ENCODE results near the gene WWOX. TPM values are rescaled to one million over a fixed set of nuclear protein-coding genes. Genes with fewer than 3 reads are reported as not detected.

The WWOX gene
- total RNA-seq, 2 donors from 2014 or later = 33.8 to 82.5 TPM

GRCh38 chr16:79209308-79209707 is 1109.9 kb downstream of the WWOX start:
- Histone ChIP-seq H3K27ac (no peak overlapping the region), H3K36me3 (no peaks in the 10 kb centered on the region), H3K4me1 (ENCODE audit: control insufficient read depth in 1 of 2, low read depth in 2 of 2) (no peaks in the 10 kb centered on the region), H3K4me3 (no peak overlapping the region), H3K27me3 (replicated peaks; ENCODE audit: insufficient read depth) (no peaks in the 10 kb centered on the region), H3K9me3 (no peaks in the 10 kb centered on the region)
- TF ChIP-seq, protein P1, sequence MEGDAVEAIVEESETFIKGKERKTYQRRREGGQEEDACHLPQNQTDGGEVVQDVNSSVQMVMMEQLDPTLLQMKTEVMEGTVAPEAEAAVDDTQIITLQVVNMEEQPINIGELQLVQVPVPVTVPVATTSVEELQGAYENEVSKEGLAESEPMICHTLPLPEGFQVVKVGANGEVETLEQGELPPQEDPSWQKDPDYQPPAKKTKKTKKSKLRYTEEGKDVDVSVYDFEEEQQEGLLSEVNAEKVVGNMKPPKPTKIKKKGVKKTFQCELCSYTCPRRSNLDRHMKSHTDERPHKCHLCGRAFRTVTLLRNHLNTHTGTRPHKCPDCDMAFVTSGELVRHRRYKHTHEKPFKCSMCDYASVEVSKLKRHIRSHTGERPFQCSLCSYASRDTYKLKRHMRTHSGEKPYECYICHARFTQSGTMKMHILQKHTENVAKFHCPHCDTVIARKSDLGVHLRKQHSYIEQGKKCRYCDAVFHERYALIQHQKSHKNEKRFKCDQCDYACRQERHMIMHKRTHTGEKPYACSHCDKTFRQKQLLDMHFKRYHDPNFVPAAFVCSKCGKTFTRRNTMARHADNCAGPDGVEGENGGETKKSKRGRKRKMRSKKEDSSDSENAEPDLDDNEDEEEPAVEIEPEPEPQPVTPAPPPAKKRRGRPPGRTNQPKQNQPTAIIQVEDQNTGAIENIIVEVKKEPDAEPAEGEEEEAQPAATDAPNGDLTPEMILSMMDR (IDR thresholded peaks at IDR 0.05) = no peak
- no peak for DNase-seq (ENCODE audit: low spot score)
- ATAC-seq (ENCODE audit: insufficient number of reproducible peaks, low FRiP score, low read depth) = no peak

- ATAC-seq (ENCODE audit: insufficient number of reproducible peaks, low FRiP score, low read depth) (no peak), DNase-seq (ENCODE audit: low spot score) (no peak)
- no peaks in the 10 kb centered on the region for H3K27me3 ChIP-seq (replicated peaks; ENCODE audit: insufficient read depth)
- H3K4me1 ChIP-seq (ENCODE audit: control insufficient read depth in 1 of 2, low read depth in 2 of 2) = no peaks in the 10 kb centered on the region
- no peaks in the 10 kb centered on the region for H3K9me3 ChIP-seq
- no peak overlapping the region for H3K27ac ChIP-seq
- no peak overlapping the region for H3K4me3 ChIP-seq
- no peaks in the 10 kb centered on the region for H3K36me3 ChIP-seq
- TF ChIP-seq, protein P1 (IDR thresholded peaks at IDR 0.05) = no peak
These were observed 1111.2 kb downstream of the WWOX start for GRCh38 chr16:79210607-79211006.

- DNase-seq (ENCODE audit: low spot score) (no peak), ATAC-seq (ENCODE audit: insufficient number of reproducible peaks, low FRiP score, low read depth) (no peak)
- no peaks in the 10 kb centered on the region for H3K36me3 ChIP-seq
- H3K4me3 ChIP-seq = no peak overlapping the region
- H3K4me1 ChIP-seq (ENCODE audit: control insufficient read depth in 1 of 2, low read depth in 2 of 2) = no peaks in the 10 kb centered on the region
- H3K27me3 ChIP-seq (replicated peaks; ENCODE audit: insufficient read depth) = no peaks in the 10 kb centered on the region
- no peaks in the 10 kb centered on the region for H3K9me3 ChIP-seq
- H3K27ac ChIP-seq = no peak overlapping the region
- TF ChIP-seq, protein P1 (IDR thresholded peaks at IDR 0.05) = no peak
These were observed 1112.1 kb downstream of the WWOX start for GRCh38 chr16:79211586-79211985.

DNA sequence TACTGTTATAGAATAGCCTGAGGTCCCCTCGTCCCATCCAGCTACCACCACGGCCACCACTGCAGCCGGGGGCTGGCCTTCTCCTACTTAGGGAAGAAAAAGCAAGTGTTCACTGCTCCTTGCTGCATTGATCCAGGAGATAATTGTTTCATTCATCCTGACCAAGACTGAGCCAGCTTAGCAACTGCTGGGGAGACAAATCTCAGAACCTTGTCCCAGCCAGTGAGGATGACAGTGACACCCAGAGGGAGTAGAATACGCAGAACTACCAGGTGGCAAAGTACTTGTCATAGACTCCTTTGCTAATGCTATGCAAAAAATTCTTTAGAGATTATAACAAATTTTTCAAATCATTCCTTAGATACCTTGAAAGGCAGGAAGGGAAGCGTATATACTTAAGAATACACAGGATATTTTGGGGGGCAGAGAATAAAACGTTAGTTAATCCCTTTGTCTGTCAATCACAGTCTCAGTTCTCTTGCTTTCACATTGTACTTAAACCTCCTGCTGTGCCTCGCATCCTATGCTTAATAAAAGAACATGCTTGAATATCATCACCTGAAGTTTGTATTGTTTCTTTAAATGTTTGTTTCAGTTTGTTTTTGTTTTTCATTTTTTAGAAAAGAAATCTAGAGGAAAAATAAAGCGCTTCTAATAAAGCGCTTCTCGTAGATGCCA is 1112.8 kb downstream of the WWOX start:
- H3K36me3 ChIP-seq = no peaks in the 10 kb centered on the region
- no peaks in the 10 kb centered on the region for H3K9me3 ChIP-seq
- H3K4me1 ChIP-seq (ENCODE audit: control insufficient read depth in 1 of 2, low read depth in 2 of 2) = no peaks in the 10 kb centered on the region
- ATAC-seq (ENCODE audit: insufficient number of reproducible peaks, low FRiP score, low read depth) = no peak
- H3K4me3 ChIP-seq = no peak overlapping the region
- H3K27ac ChIP-seq = no peak overlapping the region
- DNase-seq (ENCODE audit: low spot score) = no peak
- TF ChIP-seq, protein P1 (IDR thresholded peaks at IDR 0.05) = no peak
- no peaks in the 10 kb centered on the region for H3K27me3 ChIP-seq (replicated peaks; ENCODE audit: insufficient read depth)

- TF ChIP-seq, protein P1 (IDR thresholded peaks at IDR 0.05) = no peak
- no peak for ATAC-seq (ENCODE audit: insufficient number of reproducible peaks, low FRiP score, low read depth)
- DNase-seq (ENCODE audit: low spot score) = no peak
- Histone ChIP-seq H3K4me3 (no peak overlapping the region), H3K27me3 (replicated peaks; ENCODE audit: insufficient read depth) (no peaks in the 10 kb centered on the region), H3K36me3 (no peaks in the 10 kb centered on the region), H3K4me1 (ENCODE audit: control insufficient read depth in 1 of 2, low read depth in 2 of 2) (no peaks in the 10 kb centered on the region), H3K9me3 (no peaks in the 10 kb centered on the region), H3K27ac (no peak overlapping the region)
These were observed 1113.8 kb downstream of the WWOX start for GRCh38 chr16:79213214-79213613.
